Uterus (tissue), 4 donors: Measurements from ENCODE around the gene RALGPS1. TPM values are rescaled to one million over a fixed set of nuclear protein-coding genes. Genes with fewer than 3 reads are reported as not detected.
A peak's percentile ranks its signal among the peaks of the same experiment; 100 is the strongest.

Experiments
- DNase-seq, 2 donors: peaks; one replicate each; pipeline ENCODE4 v3.0.0-alpha.2; 2019 to 2020
- H3K27ac ChIP-seq, 2 donors: fragments of 200-600 bp; sonication (generic); 1 replicate in 1 of 2; 2 replicates in 1 of 2; pipeline ENCODE4 v1.5.1; 2016 to 2018
- H3K27me3 ChIP-seq, 2 donors: fragments of 200-600 bp; sonication (generic); one replicate each; pipeline ENCODE4 v1.5.1; 2018 to 2019; ENCODE audit warnings: control low read depth in 1 of 2
- H3K36me3 ChIP-seq, 2 donors: fragments of 200-600 bp; sonication (generic); one replicate each; pipeline ENCODE4 v1.5.1; 2019; ENCODE audit warnings: control low read depth in 1 of 2
- H3K4me1 ChIP-seq, 2 donors: fragments of 200-600 bp; sonication (generic); one replicate each; pipeline ENCODE4 v1.5.1; 2018 to 2019; ENCODE audit warnings: control low read depth in 1 of 2
- H3K4me3 ChIP-seq, 2 donors: fragments of 200-600 bp; sonication (generic); 1 replicate in 1 of 2; 2 replicates in 1 of 2; pipeline ENCODE4 v1.5.1; 2018 to 2019; ENCODE audit warnings: mild to moderate bottlenecking in 1 of 2
- H3K9me3 ChIP-seq, 2 donors: fragments of 200-600 bp; sonication (generic); one replicate each; pipeline ENCODE4 v1.5.1; 2019; ENCODE audit warnings: control low read depth in 1 of 2
- CTCF ChIP-seq, 4 experiments: fragments of 200-600 bp in 2 of 4; fragments of 450-650 bp in 2 of 4; sonication (generic) in 2 of 4; IDR thresholded peaks; one replicate each; pipeline ENCODE4 v1.5.1; 2016 to 2019; ENCODE audit warnings: antibody characterized with exemption in 4 of 4, mild to moderate bottlenecking in 2 of 4, moderate library complexity in 1 of 4
- POLR2A ChIP-seq, 2 donors: fragments of 450-650 bp; IDR thresholded peaks; one replicate each; pipeline ENCODE4 v1.6.1; 2016; ENCODE audit warnings: antibody characterized with exemption in 2 of 2, mild to moderate bottlenecking in 1 of 2, moderate library complexity in 1 of 2
- intact Hi-C: fragments of 100-400 bp; cut with DNase I; formaldehyde crosslinking; loops from one replicate; pipeline ENCODE4 v1.15.1; 2023; ENCODE audit warnings: low total_unique reads
- total RNA-seq, 4 donors: library from RNA; depleted of rRNA in 3 of 4; stranded (reverse); fragments of >200 nt in 3 of 4; gene quantifications; one replicate each; pipeline versions ENCODE4 v1.1.0 to v1.2.4, GENCODE V29; 2014 to 2023
- donor health status: DM: yes; HTN: yes; CAD: no.

Gene RALGPS1
- total RNA-seq, 4 donors from 2014 or later, result 8.5 to 16.7 (median 14.5) TPM

GRCh38 chr9:126904586-126904985 is 10.0 kb upstream of the RALGPS1 start:
- H3K9me3 ChIP-seq, result no peaks in the 10 kb centered on the region
- intact Hi-C loops, result no loop called here
- no peaks in the 10 kb centered on the region for H3K27me3 ChIP-seq
- H3K4me1 ChIP-seq, result no peaks in the 10 kb centered on the region
- H3K36me3 ChIP-seq, result no peaks in the 10 kb centered on the region
- no peak overlapping the region for H3K27ac ChIP-seq
- H3K4me3 ChIP-seq, result no peak overlapping the region
- no peak for DNase-seq
- TF ChIP-seq CTCF (IDR thresholded peaks at IDR 0.05), result no peak

GRCh38 chr9:126906091-126906490 is 8.5 kb upstream of the RALGPS1 start:
- Histone ChIP-seq H3K27ac (no peak overlapping the region), H3K36me3 (no peaks in the 10 kb centered on the region), H3K4me3 (no peak overlapping the region), H3K4me1 (no peaks in the 10 kb centered on the region), H3K9me3 (no peaks in the 10 kb centered on the region), H3K27me3 (no peaks in the 10 kb centered on the region)
- intact Hi-C loops, result no loop called here
- TF ChIP-seq CTCF (IDR thresholded peaks at IDR 0.05) (no peak), POLR2A (IDR thresholded peaks at IDR 0.05) (no peak)
- DNase-seq, result no peak

GRCh38 chr9:126907058-126907457 is 7.5 kb upstream of the RALGPS1 start:
- intact Hi-C loops, result no loop called here
- H3K4me3 ChIP-seq, result no peak overlapping the region
- no peak for DNase-seq
- H3K36me3 ChIP-seq, result no peaks in the 10 kb centered on the region
- no peaks in the 10 kb centered on the region for H3K4me1 ChIP-seq
- H3K9me3 ChIP-seq, result no peaks in the 10 kb centered on the region
- no peak overlapping the region for H3K27ac ChIP-seq
- TF ChIP-seq CTCF (IDR thresholded peaks at IDR 0.05) (no peak), POLR2A (IDR thresholded peaks at IDR 0.05) (no peak)
- H3K27me3 ChIP-seq, result no peaks in the 10 kb centered on the region

- no peak overlapping the region for H3K27ac ChIP-seq
- peak overlapping the region; percentile 27 to 58 for H3K4me3 ChIP-seq
- intact Hi-C loops, result no loop called here
- H3K27me3 ChIP-seq, result no peaks in the 10 kb centered on the region
- DNase-seq, result peak; percentile 28 to 29
- H3K4me1 ChIP-seq, result peaks cover 0 to 5% of the 10 kb centered on the region in 2 donors
- H3K9me3 ChIP-seq, result no peaks in the 10 kb centered on the region
- TF ChIP-seq CTCF (IDR thresholded peaks at IDR 0.05) (no peak), POLR2A (IDR thresholded peaks at IDR 0.05) (no peak)
- no peaks in the 10 kb centered on the region for H3K36me3 ChIP-seq
Observed at GRCh38 chr9:126915281-126915816, 767 bp downstream of the RALGPS1 start.

GRCh38 chr9:126915846-126916543 is 1.4 kb downstream of the RALGPS1 start:
- H3K27me3 ChIP-seq, result no peaks in the 10 kb centered on the region
- intact Hi-C loops, result no loop called here
- no peaks in the 10 kb centered on the region for H3K36me3 ChIP-seq
- no peaks in the 10 kb centered on the region for H3K9me3 ChIP-seq
- no peak for DNase-seq
- no peak overlapping the region for H3K27ac ChIP-seq
- H3K4me3 ChIP-seq, result no peak overlapping the region
- TF ChIP-seq CTCF (IDR thresholded peaks at IDR 0.05) (no peak), POLR2A (IDR thresholded peaks at IDR 0.05) (no peak)
- peaks cover 0 to 5% of the 10 kb centered on the region in 2 donors for H3K4me1 ChIP-seq
